ENCODE results near the gene SSC5D. TPM values are rescaled to one million over a fixed set of nuclear protein-coding genes. Genes with fewer than 3 reads are reported as not detected.

SSC5D gene
- total RNA-seq, 1 donor from 2014 or later = 46.8 TPM

DNA sequence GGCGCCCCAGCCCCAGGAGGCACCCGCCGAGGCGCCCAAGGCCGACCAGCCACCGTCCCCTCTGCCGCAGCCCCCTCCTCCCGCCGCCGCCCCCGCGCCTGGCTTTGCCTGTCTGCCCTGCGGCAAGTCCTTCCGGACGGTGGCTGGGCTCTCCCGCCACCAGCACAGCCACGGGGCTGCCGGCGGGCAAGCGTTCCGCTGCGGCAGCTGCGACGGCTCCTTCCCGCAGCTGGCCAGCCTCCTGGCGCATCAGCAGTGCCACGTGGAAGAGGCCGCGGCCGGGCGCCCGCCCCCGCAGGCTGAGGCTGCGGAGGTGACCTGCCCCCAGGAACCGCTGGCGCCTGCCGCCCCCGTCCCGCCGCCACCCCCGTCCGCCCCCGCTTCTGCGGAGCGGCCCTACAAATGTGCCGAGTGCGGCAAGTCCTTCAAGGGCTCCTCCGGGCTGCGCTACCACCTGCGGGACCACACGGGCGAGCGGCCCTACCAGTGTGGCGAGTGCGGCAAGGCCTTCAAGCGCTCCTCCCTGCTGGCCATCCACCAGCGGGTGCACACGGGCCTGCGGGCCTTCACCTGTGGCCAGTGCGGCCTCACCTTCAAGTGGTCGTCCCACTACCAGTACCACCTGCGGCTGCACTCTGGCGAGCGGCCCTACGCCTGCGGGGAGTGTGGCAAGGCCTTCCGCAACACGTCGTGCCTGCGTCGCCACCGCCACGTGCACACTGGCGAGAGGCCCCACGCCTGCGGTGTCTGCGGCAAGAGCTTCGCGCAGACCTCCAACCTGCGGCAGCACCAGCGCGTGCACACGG, 5.9 kb upstream of the SSC5D start:
- Histone ChIP-seq H3K27me3 (ENCODE audit: insufficient read depth, low read length) (no peaks in the 10 kb centered on the region), H3K36me3 (ENCODE audit: insufficient read depth, low read length) (no peaks in the 10 kb centered on the region), H2AFZ (ENCODE audit: low read depth, low read length) (no peak overlapping the region), H3K9ac (ENCODE audit: low read length) (no peak overlapping the region), H3K4me2 (ENCODE audit: low read length) (no peak overlapping the region), H4K20me1 (ENCODE audit: insufficient read depth, low read length) (peaks cover 9% of the 10 kb centered on the region), H3K9me3 (ENCODE audit: insufficient read depth, low read depth, low read length) (no peaks in the 10 kb centered on the region), H3K27ac (ENCODE audit: low read depth, low read length) (no peak overlapping the region), H3K4me1 (ENCODE audit: insufficient read depth, low read length) (peaks cover 30% of the 10 kb centered on the region), H3K79me2 (ENCODE audit: insufficient read depth, low read length) (peaks cover 51% of the 10 kb centered on the region), H3K4me3 (ENCODE audit: insufficient read depth, low read depth, low read length) (no peak overlapping the region)
- peaks cover 19% of the 10 kb centered on the region for H3K4me1 Mint-ChIP-seq (ENCODE audit: low read depth, unreplicated experiment)
- peaks cover 4% of the 10 kb centered on the region for H3K36me3 Mint-ChIP-seq (ENCODE audit: low read depth, unreplicated experiment)
- FAIRE-seq (no peak), DNase-seq (ENCODE audit: low read depth) (no peak)
- TF ChIP-seq, protein P1, sequence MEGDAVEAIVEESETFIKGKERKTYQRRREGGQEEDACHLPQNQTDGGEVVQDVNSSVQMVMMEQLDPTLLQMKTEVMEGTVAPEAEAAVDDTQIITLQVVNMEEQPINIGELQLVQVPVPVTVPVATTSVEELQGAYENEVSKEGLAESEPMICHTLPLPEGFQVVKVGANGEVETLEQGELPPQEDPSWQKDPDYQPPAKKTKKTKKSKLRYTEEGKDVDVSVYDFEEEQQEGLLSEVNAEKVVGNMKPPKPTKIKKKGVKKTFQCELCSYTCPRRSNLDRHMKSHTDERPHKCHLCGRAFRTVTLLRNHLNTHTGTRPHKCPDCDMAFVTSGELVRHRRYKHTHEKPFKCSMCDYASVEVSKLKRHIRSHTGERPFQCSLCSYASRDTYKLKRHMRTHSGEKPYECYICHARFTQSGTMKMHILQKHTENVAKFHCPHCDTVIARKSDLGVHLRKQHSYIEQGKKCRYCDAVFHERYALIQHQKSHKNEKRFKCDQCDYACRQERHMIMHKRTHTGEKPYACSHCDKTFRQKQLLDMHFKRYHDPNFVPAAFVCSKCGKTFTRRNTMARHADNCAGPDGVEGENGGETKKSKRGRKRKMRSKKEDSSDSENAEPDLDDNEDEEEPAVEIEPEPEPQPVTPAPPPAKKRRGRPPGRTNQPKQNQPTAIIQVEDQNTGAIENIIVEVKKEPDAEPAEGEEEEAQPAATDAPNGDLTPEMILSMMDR (IDR thresholded peaks at IDR 0.05; ENCODE audit: insufficient read depth, low read depth, low read length) = no peak
- TF ChIP-seq EZH2 (IDR thresholded peaks at IDR 0.05; ENCODE audit: insufficient read depth, low read length) = no peak
- no peak overlapping the region for H3K4me3 Mint-ChIP-seq (ENCODE audit: unreplicated experiment)
- H3K27me3 Mint-ChIP-seq (ENCODE audit: low read depth, unreplicated experiment) = no peaks in the 10 kb centered on the region
- no peaks in the 10 kb centered on the region for H3K9me3 Mint-ChIP-seq (ENCODE audit: unreplicated experiment)
- no peak overlapping the region for H3K27ac Mint-ChIP-seq (ENCODE audit: unreplicated experiment)

DNA sequence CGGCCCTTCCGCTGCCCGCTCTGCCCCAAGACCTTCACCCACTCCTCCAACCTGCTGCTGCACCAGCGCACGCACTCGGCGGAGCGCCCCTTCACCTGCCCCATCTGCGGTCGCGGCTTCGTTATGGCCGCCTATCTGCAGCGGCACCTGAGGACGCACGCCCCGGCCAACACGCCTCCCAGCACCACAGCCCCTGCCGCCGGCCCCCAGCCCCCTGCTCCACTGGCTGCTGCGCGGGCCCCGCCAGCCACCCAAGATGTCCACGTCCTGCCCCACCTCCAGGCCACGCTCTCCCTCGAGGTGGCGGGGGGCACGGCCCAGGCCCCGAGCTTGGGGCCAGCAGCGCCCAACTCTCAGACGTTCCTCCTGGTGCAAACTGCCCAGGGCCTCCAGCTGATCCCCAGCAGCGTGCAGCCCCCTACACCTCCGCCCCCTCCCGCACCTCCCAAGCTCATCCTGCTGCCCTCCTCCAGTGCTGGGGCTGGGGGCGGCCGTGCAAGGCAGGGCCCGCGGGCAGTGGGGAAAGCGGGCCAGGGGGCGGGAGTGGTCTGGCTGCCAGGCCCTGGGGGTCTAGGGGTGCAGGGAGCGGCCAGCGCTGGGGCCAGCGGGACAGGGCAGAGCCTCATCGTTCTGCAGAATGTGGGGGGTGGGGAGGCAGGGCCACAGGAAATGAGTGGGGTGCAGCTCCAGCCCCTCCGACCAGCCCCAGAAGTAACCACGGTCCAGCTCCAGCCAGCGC, 5.1 kb upstream of the SSC5D start:
- H4K20me1 ChIP-seq (ENCODE audit: insufficient read depth, low read length) = peaks cover 9% of the 10 kb centered on the region
- no peaks in the 10 kb centered on the region for H3K9me3 ChIP-seq (ENCODE audit: insufficient read depth, low read depth, low read length)
- TF ChIP-seq, protein P1 (IDR thresholded peaks at IDR 0.05; ENCODE audit: insufficient read depth, low read depth, low read length) = no peak
- TF ChIP-seq EZH2 (IDR thresholded peaks at IDR 0.05; ENCODE audit: insufficient read depth, low read length) = no peak
- H2AFZ ChIP-seq (ENCODE audit: low read depth, low read length) = no peak overlapping the region
- peaks cover 19% of the 10 kb centered on the region for H3K4me1 Mint-ChIP-seq (ENCODE audit: low read depth, unreplicated experiment)
- no peak overlapping the region for H3K27ac ChIP-seq (ENCODE audit: low read depth, low read length)
- no peaks in the 10 kb centered on the region for H3K27me3 Mint-ChIP-seq (ENCODE audit: low read depth, unreplicated experiment)
- no peaks in the 10 kb centered on the region for H3K36me3 ChIP-seq (ENCODE audit: insufficient read depth, low read length)
- H3K79me2 ChIP-seq (ENCODE audit: insufficient read depth, low read length) = peaks cover 45% of the 10 kb centered on the region
- no peaks in the 10 kb centered on the region for H3K9me3 Mint-ChIP-seq (ENCODE audit: unreplicated experiment)
- H3K9ac ChIP-seq (ENCODE audit: low read length) = no peak overlapping the region
- no peak for FAIRE-seq
- no peak for DNase-seq (ENCODE audit: low read depth)
- peaks cover 4% of the 10 kb centered on the region for H3K36me3 Mint-ChIP-seq (ENCODE audit: low read depth, unreplicated experiment)
- H3K4me3 ChIP-seq (ENCODE audit: insufficient read depth, low read depth, low read length) = no peak overlapping the region
- H3K27me3 ChIP-seq (ENCODE audit: insufficient read depth, low read length) = no peaks in the 10 kb centered on the region
- no peak overlapping the region for H3K27ac Mint-ChIP-seq (ENCODE audit: unreplicated experiment)
- peaks cover 36% of the 10 kb centered on the region for H3K4me1 ChIP-seq (ENCODE audit: insufficient read depth, low read length)
- no peak overlapping the region for H3K4me3 Mint-ChIP-seq (ENCODE audit: unreplicated experiment)
- no peak overlapping the region for H3K4me2 ChIP-seq (ENCODE audit: low read length)
